OCI-M2 (cell line): ENCODE results near the gene PICALM.

Experiments used
- DNase-seq: peaks from one replicate; lab custom pipeline; 2025; ENCODE audit not compliant: unreplicated experiment; lab: John Stamatoyannopoulos, UW

Gene PICALM

DNA sequence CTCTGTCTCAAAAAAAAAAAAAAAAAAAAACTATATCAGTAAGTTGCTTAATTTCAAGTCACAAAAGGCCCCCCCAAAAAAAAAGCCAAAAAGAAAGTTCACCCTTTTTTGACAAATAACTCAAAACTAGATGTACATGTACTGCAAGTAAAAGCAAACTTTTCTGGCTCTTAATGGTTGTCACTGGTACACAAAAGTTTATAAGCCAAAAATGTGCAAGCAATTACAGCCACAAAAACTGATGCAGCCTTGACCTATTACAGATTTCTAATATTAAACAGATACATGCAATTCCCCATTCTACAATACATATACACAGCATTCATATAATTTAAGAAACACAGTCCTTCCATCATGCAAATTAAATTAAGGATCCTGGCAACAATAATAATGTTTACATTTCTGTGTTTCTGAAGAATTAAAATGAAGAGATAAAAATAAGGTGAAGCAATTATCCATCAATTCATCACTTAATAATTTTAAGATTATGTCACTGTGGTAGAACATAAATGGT lies 18.6 kb downstream of the PICALM start:
- no peak for DNase-seq

GRCh38 chr11:86047275-86047991 lies 21.5 kb downstream of the PICALM start:
- no peak for DNase-seq

- DNase-seq: no peak
Observed at GRCh38 chr11:86046116-86046515, 22.8 kb downstream of the PICALM start.

DNA sequence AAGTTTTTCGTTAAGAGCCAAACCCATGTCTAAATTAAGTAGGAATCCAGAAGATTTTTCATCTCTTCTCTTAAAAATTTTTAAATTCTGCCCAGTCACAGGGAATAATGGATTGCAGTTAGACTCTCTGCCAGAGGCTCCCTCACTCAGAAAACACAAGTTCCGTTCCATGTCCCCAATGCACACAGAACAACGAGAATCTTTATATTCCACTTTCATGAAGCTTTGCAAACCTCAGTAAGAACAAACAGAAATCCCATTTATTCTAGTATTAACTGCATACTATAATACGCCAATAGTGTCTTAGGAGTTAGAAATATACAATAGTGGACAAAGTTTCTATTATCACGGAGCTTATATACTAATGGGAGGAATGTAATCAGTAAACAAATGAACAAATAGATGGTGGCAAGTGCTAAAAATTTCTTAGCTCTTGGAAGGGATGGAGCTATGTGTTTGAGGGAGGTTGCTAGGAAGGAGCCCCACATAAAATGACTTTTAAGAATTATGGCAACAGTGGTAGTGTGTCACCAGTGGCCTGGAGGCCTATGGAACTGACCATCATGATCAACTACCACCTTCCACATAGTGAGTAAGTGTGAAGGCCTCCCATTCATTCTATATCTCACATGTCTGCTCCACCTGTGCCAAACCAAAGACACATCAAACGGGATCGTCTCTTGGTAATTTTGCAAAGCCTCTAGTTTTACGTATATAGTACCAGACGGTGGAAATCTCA lies 24.9 kb downstream of the PICALM start:
- no peak for DNase-seq

DNA sequence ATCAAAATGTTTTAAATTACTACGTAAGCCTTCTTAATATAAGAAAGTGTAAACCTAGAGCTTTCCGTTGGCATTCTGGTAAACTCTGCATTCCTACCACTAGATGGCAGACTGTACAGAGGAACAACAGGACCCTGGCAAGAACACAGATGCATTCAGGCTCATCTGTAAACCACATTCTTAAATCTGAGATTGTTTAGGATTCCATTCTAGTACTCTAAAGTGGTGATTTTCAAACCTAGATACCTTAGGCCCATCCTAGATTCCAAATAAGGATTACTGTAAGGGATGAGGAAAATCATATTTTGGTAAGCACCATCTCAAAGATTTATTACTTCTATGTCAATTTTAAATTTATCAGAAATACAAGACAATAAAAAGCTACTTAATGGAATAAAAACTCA lies 26.9 kb downstream of the PICALM start:
- DNase-seq: peak; percentile 19

GRCh38 chr11:86040919-86041850 lies 27.7 kb downstream of the PICALM start:
- DNase-seq: no peak

GRCh38 chr11:86039094-86039493 lies 29.8 kb downstream of the PICALM start:
- no peak for DNase-seq

DNA sequence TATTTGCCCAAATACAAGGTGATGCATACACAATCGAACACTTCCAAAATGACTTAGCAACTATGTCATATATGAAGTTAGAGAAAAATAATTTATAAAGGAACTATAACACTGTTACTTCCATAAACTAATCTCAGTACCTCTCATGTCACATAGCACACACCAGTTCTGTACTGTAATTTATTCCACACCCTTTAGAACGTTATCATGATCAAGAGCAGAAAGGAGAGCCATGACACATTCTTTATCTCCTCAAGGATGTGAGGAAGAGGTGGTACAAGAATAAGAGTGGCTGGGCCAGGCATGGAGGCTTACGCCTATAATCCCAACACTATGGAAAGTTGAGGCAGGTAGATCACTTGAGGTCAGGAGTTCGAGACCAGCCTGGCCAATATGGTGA lies 31.1 kb downstream of the PICALM start:
- no peak for DNase-seq

DNA sequence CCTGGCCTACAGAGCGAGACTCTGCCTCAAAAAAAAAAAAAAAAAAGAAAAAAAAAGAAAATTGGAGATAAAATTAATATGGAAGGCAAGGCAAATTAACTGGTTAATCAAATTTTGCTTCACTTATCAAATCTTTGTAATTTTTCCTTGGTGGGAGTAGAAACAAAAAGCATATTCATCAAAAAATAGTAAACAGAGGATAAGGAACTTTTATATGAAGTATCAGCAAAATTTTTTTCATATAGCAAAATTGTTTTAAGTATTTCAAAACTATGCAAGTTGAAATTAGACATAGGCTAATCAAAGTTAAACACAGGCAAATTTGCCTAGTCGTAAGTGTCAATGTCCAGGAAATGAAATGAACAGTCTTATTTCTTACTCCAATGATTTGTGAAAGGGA lies 33.0 kb downstream of the PICALM start:
- no peak for DNase-seq

DNA sequence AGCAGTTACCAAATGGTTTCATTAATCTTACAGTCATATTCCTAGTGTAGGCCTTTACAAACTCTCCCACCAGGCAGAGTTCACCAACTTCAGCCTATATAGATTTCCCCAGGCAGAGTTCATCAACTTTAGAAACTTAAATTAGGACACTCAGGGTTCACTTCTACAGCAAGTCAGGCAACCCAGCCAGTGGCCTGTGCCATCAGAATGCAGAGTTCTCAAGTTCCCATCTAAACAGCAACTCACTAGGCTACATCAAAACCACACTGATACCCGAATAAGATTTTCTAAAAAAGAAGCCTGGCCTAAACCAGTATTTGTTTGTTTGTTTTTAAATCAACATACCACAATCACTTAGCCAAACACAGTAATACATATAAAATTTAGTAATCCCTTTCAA lies 33.7 kb downstream of the PICALM start:
- DNase-seq: no peak

GRCh38 chr11:86034710-86035109 lies 34.2 kb downstream of the PICALM start:
- no peak for DNase-seq

DNA sequence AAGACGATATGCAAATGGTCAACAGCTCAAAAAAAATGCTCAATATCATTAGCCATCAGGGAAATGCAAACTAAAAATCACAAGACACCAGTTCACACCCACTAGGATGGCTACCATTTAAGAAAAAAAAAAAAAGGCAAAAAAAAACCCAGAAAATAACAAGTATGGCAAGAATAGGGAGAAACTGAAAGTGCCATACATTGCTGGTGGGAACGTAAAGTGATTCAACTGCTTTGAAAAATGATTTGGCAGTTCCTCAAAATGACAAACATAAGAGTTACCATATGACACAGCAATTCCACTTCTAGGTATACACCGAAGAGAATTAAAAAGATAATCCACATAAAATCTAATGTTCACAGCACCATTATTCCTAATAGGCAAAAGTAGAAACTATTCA lies 47.5 kb downstream of the PICALM start:
- no peak for DNase-seq

DNA sequence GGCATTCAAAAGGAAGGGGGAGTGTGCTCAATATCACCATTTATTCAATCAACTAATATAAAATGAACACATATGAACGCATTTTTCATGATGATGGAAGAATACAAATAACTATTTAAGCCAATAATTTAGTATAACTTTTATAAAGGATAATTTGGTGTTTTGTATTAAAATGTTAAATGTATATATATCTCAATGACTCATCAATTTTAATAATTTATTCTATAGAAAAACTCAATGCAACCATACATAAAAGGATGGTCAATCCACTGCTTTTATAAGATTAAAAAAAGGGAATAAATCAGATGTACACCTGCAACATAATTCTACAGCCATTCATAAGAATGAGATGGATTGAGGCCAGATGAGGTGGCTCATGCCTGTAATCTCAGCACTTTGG lies 50.6 kb downstream of the PICALM start:
- DNase-seq: no peak

- DNase-seq: no peak
Observed at GRCh38 chr11:86016451-86016850, 52.4 kb downstream of the PICALM start.

- DNase-seq: no peak
Observed at GRCh38 chr11:86015699-86016098, 53.2 kb downstream of the PICALM start.

DNA sequence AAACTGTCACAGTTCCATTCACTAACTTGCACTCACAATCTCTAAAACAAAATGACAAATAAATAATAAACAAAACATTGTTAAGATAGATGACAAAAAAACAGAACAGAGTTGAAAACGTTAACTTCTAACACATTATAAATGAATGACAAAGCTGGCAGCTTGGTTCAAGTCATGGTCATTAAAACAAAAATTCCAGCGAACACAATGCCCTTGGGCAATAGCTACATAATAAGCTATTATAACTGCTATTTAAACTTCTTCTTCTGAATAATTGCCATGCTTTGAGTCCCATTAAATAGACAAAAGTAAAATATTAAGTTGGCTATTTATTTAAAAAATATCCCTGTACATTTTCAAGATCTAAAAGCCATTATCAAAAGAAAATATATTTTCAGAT lies 54.7 kb downstream of the PICALM start:
- DNase-seq: no peak

DNA sequence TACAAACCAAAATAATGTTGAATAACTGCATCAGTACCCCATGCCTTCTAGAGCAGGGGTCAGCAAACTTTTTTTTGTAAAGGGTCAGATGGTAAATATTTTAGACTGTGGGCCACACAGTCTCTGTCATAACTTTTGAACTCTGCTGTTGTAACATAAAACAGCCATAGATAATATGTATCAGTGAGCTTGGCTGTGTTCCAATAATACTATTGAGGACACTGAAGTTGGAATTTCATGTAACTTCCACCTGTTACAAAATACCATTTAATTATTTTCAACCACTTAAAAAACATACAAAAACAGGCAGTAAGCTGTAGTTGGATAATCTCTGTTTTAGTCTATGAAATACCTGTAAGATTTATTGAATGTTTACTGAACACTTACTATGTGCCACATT lies 55.2 kb downstream of the PICALM start:
- no peak for DNase-seq

DNA sequence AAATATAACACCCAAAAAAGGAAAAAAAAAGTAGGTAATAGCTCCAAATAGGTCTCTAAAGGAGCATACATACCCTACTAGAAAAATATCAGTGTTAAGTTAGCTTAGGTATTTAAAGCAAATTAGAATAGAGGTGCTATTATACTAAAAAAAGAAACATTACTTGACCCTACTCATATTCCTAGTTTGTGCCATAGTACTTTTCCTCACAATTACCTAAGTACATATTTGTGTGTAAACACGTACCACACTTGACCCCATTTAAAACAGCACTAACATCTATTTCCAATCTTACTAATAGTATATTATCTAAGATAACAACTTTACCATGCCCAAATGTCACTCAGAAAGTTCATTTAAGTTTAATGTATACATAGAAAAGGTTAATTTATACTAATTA lies 57.7 kb downstream of the PICALM start:
- DNase-seq: no peak

- no peak for DNase-seq
Observed at GRCh38 chr11:86003654-86004053, 65.2 kb downstream of the PICALM start.

- no peak for DNase-seq
Observed at GRCh38 chr11:86002431-86002830, 66.5 kb downstream of the PICALM start.

GRCh38 chr11:85991508-85991907 lies 77.4 kb downstream of the PICALM start:
- DNase-seq: no peak
